Stimulated activated CD8-positive, alpha-beta memory T cell treated with anti-CD3 and anti-CD28 coated beads, Interleukin-15, amount 100 ng/mL, for 1 hour (primary cell): ENCODE measurements around the gene CHODL.

Experiments
- DNase-seq: peaks from one replicate; pipeline ENCODE4 v3.0.0-alpha.2; 2020; ENCODE audit warnings: low read depth

The CHODL gene

DNA sequence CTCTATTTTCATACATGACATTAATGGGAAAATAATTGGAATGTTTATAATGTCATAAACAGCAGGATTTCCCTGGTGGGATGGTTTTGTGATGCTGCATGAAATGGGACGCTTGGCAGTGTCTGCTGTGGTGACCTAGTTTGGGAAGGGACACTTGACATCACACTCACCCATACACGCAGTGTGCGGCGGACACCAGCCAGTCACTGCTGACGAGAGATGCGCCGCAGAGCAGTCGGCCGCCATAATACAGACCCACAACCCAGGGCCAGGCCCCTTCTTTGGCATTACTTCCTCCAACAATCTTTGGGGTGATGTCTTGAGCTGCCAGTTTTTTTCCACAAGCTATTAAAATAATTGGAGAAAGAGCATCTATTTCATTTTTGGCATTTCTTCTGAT is 49.5 kb downstream of the CHODL start:
- no peak for DNase-seq

GRCh38 chr21:18298228-18298627 is 53.6 kb downstream of the CHODL start:
- DNase-seq, result no peak
